Osteoblast (primary cell): ENCODE data around the gene SLC39A11. TPM values are rescaled to one million over a fixed set of nuclear protein-coding genes. Genes with fewer than 3 reads are reported as not detected.
A peak's percentile ranks its signal among the peaks of the same experiment; 100 is the strongest.

Experiments used
- DNase-seq: peaks from one replicate; pipeline ENCODE4 v3.0.0; 2011; ENCODE audit warnings: low spot score, mixed read lengths; ENCODE audit not compliant: insufficient read length; ENCODE audit errors: missing footprints
- H2AFZ ChIP-seq: 2 replicates; pipeline ENCODE4 v1.6.0; 2011; ENCODE audit warnings: mild to moderate bottlenecking, low read length
- H3K27ac ChIP-seq: 2 replicates; pipeline ENCODE4 v1.5.1; 2011; ENCODE audit warnings: mild to moderate bottlenecking, low read depth, low read length, moderate library complexity
- H3K27me3 ChIP-seq: 2 replicates; pipeline ENCODE4 v1.6.0; 2012; ENCODE audit warnings: mild to moderate bottlenecking, control low read depth, inconsistent platforms, low read length, moderate library complexity; ENCODE audit not compliant: insufficient read depth
- H3K36me3 ChIP-seq: 2 replicates; pipeline ENCODE4 v1.5.1; 2011; ENCODE audit warnings: mild to moderate bottlenecking, low read length, control low read depth, moderate library complexity; ENCODE audit not compliant: insufficient read depth
- H3K4me1 ChIP-seq: 2 replicates; pipeline ENCODE4 v1.5.1; 2011; ENCODE audit warnings: mild to moderate bottlenecking, low read length, control low read depth, moderate library complexity; ENCODE audit not compliant: insufficient read depth
- H3K4me2 ChIP-seq: 2 replicates; pipeline ENCODE4 v1.6.0; 2011; ENCODE audit warnings: mild to moderate bottlenecking, low read length; ENCODE audit not compliant: insufficient read depth
- H3K4me3 ChIP-seq: fragments of 200-600 bp; sonication (generic); 3 replicates; pipeline ENCODE4 v1.5.1; 2012; ENCODE audit warnings: mild to moderate bottlenecking, low read length, inconsistent platforms; ENCODE audit not compliant: insufficient read depth
- H3K79me2 ChIP-seq: 2 replicates; pipeline ENCODE4 v1.6.0; 2012; ENCODE audit warnings: mild to moderate bottlenecking, low read length, control low read depth, inconsistent platforms; ENCODE audit not compliant: insufficient read depth
- H3K9me3 ChIP-seq: 2 replicates; pipeline ENCODE4 v1.5.1; 2011; ENCODE audit warnings: low read depth, low read length, control low read depth
- H4K20me1 ChIP-seq: 2 replicates; pipeline ENCODE4 v1.6.0; 2012; ENCODE audit warnings: mild to moderate bottlenecking, low read length, control low read depth; ENCODE audit not compliant: insufficient read depth
- CTCF ChIP-seq: IDR thresholded peaks from 2 replicates; pipeline ENCODE4 v1.5.1; 2011; ENCODE audit warnings: mild to moderate bottlenecking, low read depth, low read length, moderate library complexity; ENCODE audit errors: extremely low read depth
- total RNA-seq: library from RNA; depleted of rRNA; stranded (reverse); fragments of >200 nt; gene quantifications from 2 replicates; pipeline ENCODE4 v1.2.3, GENCODE V29; 2012

The SLC39A11 gene
- total RNA-seq, 1 donor: 27.1 TPM

- Histone ChIP-seq H3K27me3 (peaks cover 41% of the 10 kb centered on the region), H3K4me2 (no peak overlapping the region), H3K79me2 (no peaks in the 10 kb centered on the region), H3K36me3 (no peaks in the 10 kb centered on the region), H2AFZ (no peak overlapping the region), H3K9me3 (no peaks in the 10 kb centered on the region), H3K4me1 (peaks cover 29% of the 10 kb centered on the region), H4K20me1 (no peaks in the 10 kb centered on the region), H3K27ac (no peak overlapping the region), H3K4me3 (no peak overlapping the region)
- DNase-seq: no peak
- TF ChIP-seq CTCF: no peak
Observed at GRCh38 chr17:72616447-72616846, 476.0 kb downstream of the SLC39A11 start.

GRCh38 chr17:72615627-72615991 is 476.9 kb downstream of the SLC39A11 start:
- Histone ChIP-seq H3K36me3 (no peaks in the 10 kb centered on the region), H2AFZ (no peak overlapping the region)

GRCh38 chr17:72614871-72615626 is 477.4 kb downstream of the SLC39A11 start:
- Histone ChIP-seq H3K79me2 (no peaks in the 10 kb centered on the region), H3K4me1 (peaks cover 29% of the 10 kb centered on the region), H3K9me3 (no peaks in the 10 kb centered on the region), H3K27ac (peak overlapping the region; percentile 95), H4K20me1 (no peaks in the 10 kb centered on the region), H3K4me3 (peak overlapping the region; percentile 16), H2AFZ (no peak overlapping the region), H3K27me3 (peaks cover 34% of the 10 kb centered on the region), H3K36me3 (no peaks in the 10 kb centered on the region), H3K4me2 (peak overlapping the region; percentile 70)
- no peak for TF ChIP-seq CTCF
- peak; percentile 72 for DNase-seq

More at GRCh38 chr17:72615627-72615991, 476.9 kb downstream of the SLC39A11 start:
- no peak for TF ChIP-seq CTCF
- H3K79me2 ChIP-seq: no peaks in the 10 kb centered on the region
- H3K9me3 ChIP-seq: no peaks in the 10 kb centered on the region
- peak overlapping the region; percentile 95 for H3K27ac ChIP-seq
- no peak for DNase-seq
- peak overlapping the region; percentile 70 for H3K4me2 ChIP-seq
- H3K4me3 ChIP-seq: no peak overlapping the region
- H3K27me3 ChIP-seq: peaks cover 34% of the 10 kb centered on the region
- H3K4me1 ChIP-seq: peaks cover 29% of the 10 kb centered on the region
- no peaks in the 10 kb centered on the region for H4K20me1 ChIP-seq

- Histone ChIP-seq H2AFZ (no peak overlapping the region), H3K27ac (peak overlapping the region; percentile 95), H3K9me3 (no peaks in the 10 kb centered on the region), H3K79me2 (no peaks in the 10 kb centered on the region), H3K4me1 (peaks cover 29% of the 10 kb centered on the region), H4K20me1 (no peaks in the 10 kb centered on the region), H3K36me3 (no peaks in the 10 kb centered on the region), H3K4me3 (no peak overlapping the region), H3K27me3 (peaks cover 29% of the 10 kb centered on the region), H3K4me2 (peak overlapping the region; percentile 70)
- no peak for TF ChIP-seq CTCF
- DNase-seq: peak; percentile 62
Observed at GRCh38 chr17:72614476-72614870, 478.0 kb downstream of the SLC39A11 start.
